GM19099 (cell line): Measurements from ENCODE around the gene FBXW8.

Source experiments
- POLR2A ChIP-seq: IDR thresholded peaks from 3 replicates; pipeline ENCODE4 v1.6.1; 2011; ENCODE audit warnings: low read depth; ENCODE audit not compliant: insufficient read length; ENCODE audit errors: extremely low read depth

The FBXW8 gene

GRCh38 chr12:116931665-116932064 is 20.9 kb downstream of the FBXW8 start:
- no peak for TF ChIP-seq POLR2A

DNA sequence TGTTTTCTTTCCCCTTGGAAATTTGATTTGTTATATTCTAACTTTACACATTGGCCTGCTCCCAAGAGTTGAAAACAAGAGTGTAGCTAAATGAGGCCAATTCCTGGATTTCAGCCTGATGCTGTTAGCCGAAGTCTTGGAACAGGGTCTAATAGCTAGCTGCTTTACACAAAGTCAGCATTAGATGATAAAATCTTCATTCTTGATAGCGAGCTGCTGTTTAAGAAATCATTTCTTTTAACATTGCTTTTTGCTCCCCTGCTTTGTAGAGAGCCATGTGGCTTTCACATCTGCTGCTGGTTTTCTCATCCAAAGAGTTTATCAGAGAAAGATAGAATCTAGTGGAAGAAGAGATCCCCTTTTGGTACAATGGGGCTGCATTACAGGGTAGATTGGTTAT is 22.3 kb downstream of the FBXW8 start:
- TF ChIP-seq POLR2A: no peak

DNA sequence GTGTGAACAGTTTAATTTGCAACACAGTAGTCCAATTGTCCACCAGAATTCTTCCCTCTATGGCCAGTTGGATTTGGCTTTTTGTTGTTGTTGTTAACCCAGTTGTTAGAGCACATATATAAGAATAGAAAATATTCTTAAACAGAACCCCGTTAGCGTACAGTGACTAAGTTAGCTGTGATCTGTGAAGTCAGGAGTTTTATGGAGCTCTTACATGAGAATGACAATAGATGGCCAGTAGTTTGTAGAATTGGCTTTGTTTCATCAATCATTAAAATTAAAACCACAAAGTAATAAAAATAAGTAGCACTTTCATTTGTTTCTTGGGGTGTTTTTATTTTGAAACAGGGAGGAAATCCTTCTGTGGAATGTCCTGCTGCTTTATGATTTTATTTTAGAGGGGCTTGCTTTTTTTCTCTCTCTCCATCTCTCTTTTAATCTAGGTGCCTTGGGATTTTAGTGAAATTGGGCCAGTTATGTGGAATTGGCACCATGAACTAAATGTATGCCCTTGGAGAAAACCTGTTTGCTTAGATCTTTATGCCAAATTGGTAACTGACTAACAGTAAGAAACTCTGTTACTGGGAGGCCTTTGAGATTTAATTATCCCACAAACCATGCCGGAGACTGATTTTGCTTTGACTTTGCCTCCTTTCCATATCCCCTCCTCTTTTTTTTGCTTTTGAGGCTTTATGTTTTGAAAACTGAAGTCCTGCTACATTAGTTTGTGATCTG is 22.9 kb downstream of the FBXW8 start:
- TF ChIP-seq POLR2A: no peak

- TF ChIP-seq POLR2A: no peak
Measured at GRCh38 chr12:116934908-116935705, 24.4 kb downstream of the FBXW8 start.

DNA sequence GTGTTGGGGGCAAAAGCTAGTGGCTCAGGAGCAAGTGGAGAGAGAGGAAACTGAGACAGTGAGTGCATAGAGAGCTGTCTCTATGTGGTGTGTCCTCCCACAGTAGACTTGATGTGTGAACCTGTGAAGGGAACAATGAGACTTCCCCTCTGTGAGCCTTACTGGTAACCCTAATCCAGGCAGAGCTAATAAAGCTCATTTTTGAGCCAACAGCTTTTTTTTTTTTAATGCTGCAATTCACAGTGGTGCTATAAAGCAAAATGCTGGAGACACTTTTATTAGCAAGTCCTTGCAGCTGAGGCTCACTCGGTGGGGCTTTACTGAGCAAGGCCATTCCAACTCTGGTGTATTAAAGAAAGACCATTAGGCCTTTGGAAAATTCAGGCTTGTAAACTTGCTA is 26.9 kb downstream of the FBXW8 start:
- TF ChIP-seq POLR2A: no peak

DNA sequence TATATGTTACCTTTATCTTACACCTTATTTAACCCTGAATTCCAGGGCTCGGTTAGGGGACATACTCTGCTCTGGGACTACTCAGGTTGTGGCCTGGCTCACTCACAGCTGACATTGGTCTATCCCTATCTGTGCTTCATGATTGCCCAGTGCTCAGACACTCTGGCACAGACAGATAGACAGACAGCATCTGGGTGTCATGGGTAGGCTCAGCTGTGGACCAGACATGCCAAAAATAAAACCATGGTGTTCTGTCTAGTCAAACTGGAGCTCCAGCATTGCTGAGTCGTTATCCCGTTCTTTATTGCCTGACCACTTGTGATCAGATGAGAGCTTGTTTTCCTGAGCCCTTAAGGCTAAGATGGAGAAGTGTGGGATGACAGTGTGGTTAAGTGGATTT is 29.0 kb downstream of the FBXW8 start:
- no peak for TF ChIP-seq POLR2A

- no peak for TF ChIP-seq POLR2A
Measured at GRCh38 chr12:116941188-116941587, 30.4 kb downstream of the FBXW8 start.

DNA sequence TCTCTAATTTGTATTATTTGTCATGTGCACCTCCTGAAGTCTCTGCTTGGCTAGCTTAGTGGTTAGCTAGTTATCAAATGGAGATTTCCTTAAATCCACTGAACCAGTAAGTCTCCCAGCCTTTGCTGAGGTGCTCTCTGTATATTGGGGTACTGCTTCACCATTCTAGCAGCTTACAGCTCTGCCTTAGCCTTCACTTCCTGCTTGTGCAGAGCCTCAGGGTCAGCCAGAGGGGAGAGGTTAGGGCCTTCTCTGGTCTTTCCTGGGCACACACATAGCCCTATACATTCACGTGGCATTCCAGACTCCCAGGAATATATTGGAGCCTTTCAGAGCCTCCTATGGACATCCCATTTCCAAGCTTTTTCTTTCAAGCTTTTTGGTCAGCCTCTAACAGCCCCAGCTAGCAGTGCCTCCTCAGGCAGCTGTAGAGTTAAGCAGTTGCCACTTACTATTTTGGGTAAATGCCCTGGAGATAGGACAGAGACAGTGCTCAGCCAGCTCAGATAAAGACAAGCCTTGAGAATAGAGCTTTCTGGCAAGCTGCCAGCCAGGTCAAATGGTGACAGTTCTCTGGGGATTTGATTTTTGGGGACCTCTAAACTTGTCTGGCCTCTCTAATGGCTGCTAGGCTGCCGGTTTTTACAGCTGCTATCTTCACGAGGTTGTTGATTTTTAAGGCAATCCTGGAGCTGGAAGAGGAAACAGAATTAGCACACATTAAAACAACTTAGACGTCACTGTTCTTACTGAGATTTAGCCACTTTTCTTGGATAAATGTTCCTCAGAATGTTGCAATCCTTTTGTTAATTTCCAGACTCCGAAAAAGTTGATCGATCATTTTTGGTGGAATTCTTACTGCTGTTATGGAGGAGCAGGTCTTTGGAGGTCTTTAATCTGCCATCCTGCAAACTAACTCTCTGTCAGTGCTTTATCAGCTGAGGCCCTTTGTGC is 32.9 kb downstream of the FBXW8 start:
- no peak for TF ChIP-seq POLR2A

DNA sequence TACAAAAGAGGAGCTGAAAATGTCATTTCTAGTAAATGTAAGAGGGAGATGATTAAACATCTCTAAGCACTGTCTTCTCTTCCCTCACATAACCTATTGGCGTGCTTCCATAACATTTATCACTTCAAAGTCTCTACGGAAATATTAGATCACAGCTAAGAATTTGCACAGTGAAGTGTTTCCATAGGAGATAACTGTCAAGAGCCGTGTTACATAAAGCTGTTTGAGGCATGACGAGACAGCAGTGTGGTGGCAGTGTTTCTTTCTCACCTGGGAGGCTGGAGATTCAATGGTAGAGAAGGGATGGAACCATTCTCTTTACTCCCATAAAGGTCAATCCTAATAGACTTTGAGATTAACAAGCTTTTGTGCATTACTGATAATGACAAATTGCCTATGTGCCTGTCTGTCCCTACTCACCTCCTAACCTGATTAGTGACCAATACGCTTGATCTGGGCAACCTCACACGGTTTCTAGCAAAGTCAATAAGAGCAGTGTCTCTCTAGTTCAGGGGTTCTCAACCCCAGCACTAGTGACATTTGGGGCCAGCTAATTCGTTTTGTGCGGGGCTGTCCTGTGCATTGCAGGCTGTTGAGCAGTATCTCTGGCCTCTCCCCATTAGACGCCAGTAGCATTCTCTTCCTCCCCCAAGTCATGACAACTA is 35.3 kb downstream of the FBXW8 start:
- no peak for TF ChIP-seq POLR2A

GRCh38 chr12:116948298-116948697 is 37.5 kb downstream of the FBXW8 start:
- TF ChIP-seq POLR2A: no peak

- TF ChIP-seq POLR2A: no peak
Measured at GRCh38 chr12:116950628-116951325, 40.0 kb downstream of the FBXW8 start.

GRCh38 chr12:116954710-116955381 is 44.1 kb downstream of the FBXW8 start:
- no peak for TF ChIP-seq POLR2A

DNA sequence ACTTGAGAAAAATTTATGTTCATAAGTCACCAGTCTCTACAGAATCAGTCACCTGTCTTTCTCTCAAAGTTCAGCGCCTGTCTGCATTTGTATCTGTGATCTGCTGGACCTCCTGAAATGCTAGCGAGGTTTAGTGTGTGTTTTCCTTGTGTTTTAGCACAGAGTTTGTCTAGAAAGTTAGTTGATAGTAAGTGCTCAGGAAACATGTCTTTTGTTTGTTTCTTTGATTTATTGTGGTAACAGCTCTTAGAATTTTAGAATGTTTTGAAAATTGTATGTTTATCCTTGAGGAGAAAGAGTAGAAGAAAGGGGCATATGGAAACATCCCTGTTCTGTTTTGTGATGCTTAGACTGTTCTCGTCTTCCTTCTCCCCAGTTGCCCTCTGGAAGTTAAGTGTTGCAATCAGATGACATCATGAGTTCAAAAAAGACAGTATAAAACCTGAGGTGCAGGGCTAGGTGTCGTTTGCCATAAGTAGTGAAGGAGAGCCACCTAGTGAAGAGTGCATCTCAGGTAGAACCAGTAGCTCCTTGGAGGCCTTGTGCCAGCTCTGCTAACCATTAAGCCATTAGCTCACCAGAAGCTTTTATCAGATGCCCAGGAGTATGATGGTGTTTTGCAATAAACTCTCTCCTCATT is 44.8 kb downstream of the FBXW8 start:
- no peak for TF ChIP-seq POLR2A
